B cell (primary cell): Measurements from ENCODE around the gene ERVK3-1. TPM values are rescaled to one million over a fixed set of nuclear protein-coding genes. Genes with fewer than 3 reads are reported as not detected.

Experiments used
- ATAC-seq: fragments of 200-7000 bp; cut with Tn5 transposase; one replicate; pipeline ENCODE4 v1.10.0; 2021; ENCODE audit warnings: low read depth, mild to moderate bottlenecking, moderate number of reproducible peaks, moderate library complexity
- CTCF ChIA-PET: fragments of 350-600 bp; sonication (Branson Sonifier 250); formaldehyde crosslinking; loops from one replicate; lab custom pipeline; 2021; ENCODE audit warnings: antibody characterized with exemption, inconsistent platforms; lab: Charles Lee
- POLR2A ChIA-PET: fragments of 350-600 bp; sonication (Branson Sonifier 250); formaldehyde crosslinking; loops from one replicate; lab custom pipeline; 2021; ENCODE audit warnings: antibody characterized with exemption; lab: Charles Lee
- DNase-seq: peaks from one replicate; pipeline ENCODE4 v3.0.0; 2013
- H2AFZ ChIP-seq: 2 replicates; pipeline ENCODE4 v1.6.1; 2012; ENCODE audit warnings: mild to moderate bottlenecking, low read depth, low read length; ENCODE audit not compliant: insufficient read depth, poor library complexity, severe bottlenecking
- H3K27ac ChIP-seq, 2 donors: 1 replicate in 1 of 2; 2 replicates in 1 of 2; pipeline ENCODE4 v1.5.1; 2012 to 2013; ENCODE audit warnings: low read length in 2 of 2, mild to moderate bottlenecking in 2 of 2, moderate library complexity in 1 of 2
- H3K27me3 ChIP-seq, 4 experiments: fragments of 200-600 bp in 1 of 4; sonication (generic) in 1 of 4; replicated peaks in 1 of 4; 1 replicate in 2 of 4; 2 replicates in 2 of 4; pipeline versions ENCODE4 v1.6.1 to v1.7.0; 2013 to 2016; ENCODE audit warnings: low read length in 3 of 4, mild to moderate bottlenecking in 2 of 4, mixed read lengths in 1 of 4, moderate library complexity in 1 of 4; ENCODE audit not compliant: insufficient read depth in 4 of 4, control insufficient read depth in 3 of 4; ENCODE audit errors: control extremely low read depth in 1 of 4
- H3K36me3 ChIP-seq, 2 experiments: replicated peaks in 1 of 2; 1 replicate in 1 of 2; 2 replicates in 1 of 2; pipeline versions ENCODE4 v1.6.1 to v1.7.1; 2013; ENCODE audit warnings: low read length in 1 of 2; ENCODE audit not compliant: insufficient read depth in 2 of 2, control insufficient read depth in 1 of 2; ENCODE audit errors: control extremely low read depth in 1 of 2, extremely low read depth in 1 of 2
- H3K4me1 ChIP-seq, 2 donors: fragments of 200-600 bp in 1 of 2; sonication (generic) in 1 of 2; 1 replicate in 1 of 2; 2 replicates in 1 of 2; pipeline versions ENCODE4 v1.5.1 to v1.6.1; 2013 to 2017; ENCODE audit warnings: low read length in 2 of 2; ENCODE audit not compliant: control insufficient read depth in 2 of 2, insufficient read depth in 2 of 2
- H3K4me2 ChIP-seq: replicated peaks from 2 replicates; pipeline ENCODE3; 2012; ENCODE audit warnings: mild to moderate bottlenecking, low read depth, low read length; ENCODE audit not compliant: poor library complexity, severe bottlenecking
- H3K4me3 ChIP-seq, 5 experiments: fragments of 200-600 bp in 1 of 5; sonication (generic) in 1 of 5; 1 replicate in 3 of 5; 2 replicates in 2 of 5; pipeline versions ENCODE4 v1.5.1 to v1.7.0; 2011 to 2016; ENCODE audit warnings: low read length in 4 of 5, mild to moderate bottlenecking in 4 of 5, low read depth in 2 of 5, control low read depth in 1 of 5, moderate library complexity in 1 of 5; ENCODE audit not compliant: insufficient read depth in 1 of 5; ENCODE audit errors: control extremely low read depth in 1 of 5, extremely low read depth in 1 of 5
- H3K79me2 ChIP-seq: fragments of 200-600 bp; sonication (generic); one replicate; pipeline ENCODE4 v1.6.0; 2016; ENCODE audit warnings: low read length; ENCODE audit not compliant: control insufficient read depth, insufficient read depth
- H3K9ac ChIP-seq: fragments of 200-600 bp; sonication (generic); 2 replicates; pipeline ENCODE4 v1.6.1; 2017; ENCODE audit warnings: mild to moderate bottlenecking, low read length, moderate library complexity
- H3K9me3 ChIP-seq, 3 donors: one replicate each; pipeline versions ENCODE4 v1.6.1 to v1.7.1; 2013; ENCODE audit warnings: low read length in 2 of 3; ENCODE audit not compliant: control insufficient read depth in 2 of 3, insufficient read depth in 1 of 3; ENCODE audit errors: control extremely low read depth in 1 of 3
- H4K20me1 ChIP-seq: 2 replicates; pipeline ENCODE4 v1.6.0; 2012; ENCODE audit warnings: mild to moderate bottlenecking, low read length; ENCODE audit not compliant: insufficient read depth, control insufficient read depth, poor library complexity, severe bottlenecking
- H3K27ac Mint-ChIP-seq: one replicate; pipeline ENCODE4 v1.8.0; 2021; ENCODE audit warnings: mixed read lengths
- H3K27me3 Mint-ChIP-seq: one replicate; pipeline ENCODE4 v1.8.0; 2021; ENCODE audit warnings: mixed read lengths
- H3K4me1 Mint-ChIP-seq: one replicate; pipeline ENCODE4 v1.8.0; 2021; ENCODE audit warnings: mixed read lengths
- H3K4me3 Mint-ChIP-seq: one replicate; pipeline ENCODE4 v1.8.0; 2021; ENCODE audit warnings: mixed read lengths
- H3K9me3 Mint-ChIP-seq: one replicate; pipeline ENCODE4 v1.8.0; 2022; ENCODE audit warnings: mixed read lengths; ENCODE audit not compliant: insufficient read depth
- EZH2 ChIP-seq: IDR thresholded peaks from 2 replicates; pipeline ENCODE4 v1.6.1; 2012; ENCODE audit warnings: borderline replicate concordance, low read depth, mild to moderate bottlenecking, moderate library complexity, low read length; ENCODE audit not compliant: insufficient read depth, poor library complexity, severe bottlenecking
- WGBS: methylation state at CpG from one replicate; pipeline ENCODE4 v1.1.5; 2013; ENCODE audit warnings: missing lambda C conversion rate; ENCODE audit not compliant: insufficient coverage; 5-methylcytosine and 5-hydroxymethylcytosine counted together
- intact Hi-C: fragments of 100-400 bp; cut with micrococcal nuclease; formaldehyde crosslinking; loops from one replicate; pipeline ENCODE4 v1.10.0; 2022
- polyA plus RNA-seq: library from polyadenylated mRNA; depleted of rRNA; stranded (reverse); fragments of >200 nt; gene quantifications from 2 replicates; pipeline ENCODE4 v1.2.3, GENCODE V29; 2012
- total RNA-seq, 2 donors: library from RNA; stranded (reverse); fragments of 120-200 nt in 1 of 2; gene quantifications; 1 replicate in 1 of 2; 2 replicates in 1 of 2; pipeline versions ENCODE4 v1.2.3 to v1.2.4, GENCODE V29; 2013 to 2022
- TF ChIP-seq, protein P1 (sequence below): fragments of 200-600 bp; IDR thresholded peaks from one replicate; pipeline ENCODE4 v1.8.0; 2022; ENCODE audit warnings: antibody characterized with exemption, mild to moderate bottlenecking

The ERVK3-1 gene
- total and polyA plus RNA-seq, 2 donors (not counting 1 experiment from before 2014, with no cell fraction given), result 79.0 to 80.7 TPM

DNA sequence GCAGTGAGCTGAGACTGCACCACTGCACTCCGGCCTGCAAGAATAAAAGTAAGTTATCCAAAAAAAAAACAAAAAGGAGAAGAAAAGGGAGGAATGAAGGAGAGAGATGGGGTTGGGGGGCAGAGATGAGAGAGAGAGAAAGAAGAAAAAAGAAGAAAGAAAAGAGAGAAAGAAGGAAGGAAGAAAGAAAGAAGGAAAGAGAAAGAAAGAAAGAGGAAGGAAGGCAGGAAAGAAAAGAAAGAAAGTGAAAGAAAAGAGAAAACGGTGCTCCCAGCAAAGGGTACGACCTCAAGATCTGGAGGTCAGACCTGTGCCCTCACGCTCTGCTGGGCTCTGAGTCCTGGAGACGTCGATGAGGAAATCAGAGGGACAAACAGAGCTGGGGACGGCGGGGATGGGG, 44.4 kb downstream of the ERVK3-1 start:
- intact Hi-C loops, result loop anchor here (5.0 kb wide), 1 partner anchor 58 kb away; the partner anchor contains the start of gene ZNF584
- H3K9me3 ChIP-seq, result no peaks in the 10 kb centered on the region
- Mint-ChIP-seq H3K27ac (peak overlapping the region; percentile 41), H3K9me3 (no peaks in the 10 kb centered on the region), H3K4me1 (peaks cover 33% of the 10 kb centered on the region), H3K4me3 (peak overlapping the region; percentile 73), H3K27me3 (no peaks in the 10 kb centered on the region)
- peaks cover 6% of the 10 kb centered on the region for H4K20me1 ChIP-seq
- peaks cover 11% of the 10 kb centered on the region for H3K79me2 ChIP-seq
- H3K4me2 ChIP-seq, result peak overlapping the region; percentile 41
- H3K36me3 ChIP-seq, result no peaks in the 10 kb centered on the region
- ChIA-PET CTCF (interaction anchor here (1.8 kb wide), 1 partner anchor 12 kb away, joined by 4 read pairs; the partner anchor contains the start of gene ZNF497), POLR2A (interaction anchor here (0.7 kb wide), 1 partner anchor 11 kb away, joined by 4 read pairs; no protein-coding TSS in a partner anchor)
- H3K27ac ChIP-seq, result no peak overlapping the region
- peak overlapping the region in 1 of 5 experiments; percentile 27 for H3K4me3 ChIP-seq
- peaks cover 16 to 28% of the 10 kb centered on the region in 2 donors for H3K4me1 ChIP-seq
- no peak for ATAC-seq
- no peaks in the 10 kb centered on the region for H3K27me3 ChIP-seq
- no peak overlapping the region for H2AFZ ChIP-seq
- 63% methylated on average over 7 of the region's 8 CpGs for WGBS
- no peak for DNase-seq
- TF ChIP-seq, protein P1, sequence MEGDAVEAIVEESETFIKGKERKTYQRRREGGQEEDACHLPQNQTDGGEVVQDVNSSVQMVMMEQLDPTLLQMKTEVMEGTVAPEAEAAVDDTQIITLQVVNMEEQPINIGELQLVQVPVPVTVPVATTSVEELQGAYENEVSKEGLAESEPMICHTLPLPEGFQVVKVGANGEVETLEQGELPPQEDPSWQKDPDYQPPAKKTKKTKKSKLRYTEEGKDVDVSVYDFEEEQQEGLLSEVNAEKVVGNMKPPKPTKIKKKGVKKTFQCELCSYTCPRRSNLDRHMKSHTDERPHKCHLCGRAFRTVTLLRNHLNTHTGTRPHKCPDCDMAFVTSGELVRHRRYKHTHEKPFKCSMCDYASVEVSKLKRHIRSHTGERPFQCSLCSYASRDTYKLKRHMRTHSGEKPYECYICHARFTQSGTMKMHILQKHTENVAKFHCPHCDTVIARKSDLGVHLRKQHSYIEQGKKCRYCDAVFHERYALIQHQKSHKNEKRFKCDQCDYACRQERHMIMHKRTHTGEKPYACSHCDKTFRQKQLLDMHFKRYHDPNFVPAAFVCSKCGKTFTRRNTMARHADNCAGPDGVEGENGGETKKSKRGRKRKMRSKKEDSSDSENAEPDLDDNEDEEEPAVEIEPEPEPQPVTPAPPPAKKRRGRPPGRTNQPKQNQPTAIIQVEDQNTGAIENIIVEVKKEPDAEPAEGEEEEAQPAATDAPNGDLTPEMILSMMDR, result no peak
- no peak for TF ChIP-seq EZH2
- H3K9ac ChIP-seq, result no peak overlapping the region

DNA sequence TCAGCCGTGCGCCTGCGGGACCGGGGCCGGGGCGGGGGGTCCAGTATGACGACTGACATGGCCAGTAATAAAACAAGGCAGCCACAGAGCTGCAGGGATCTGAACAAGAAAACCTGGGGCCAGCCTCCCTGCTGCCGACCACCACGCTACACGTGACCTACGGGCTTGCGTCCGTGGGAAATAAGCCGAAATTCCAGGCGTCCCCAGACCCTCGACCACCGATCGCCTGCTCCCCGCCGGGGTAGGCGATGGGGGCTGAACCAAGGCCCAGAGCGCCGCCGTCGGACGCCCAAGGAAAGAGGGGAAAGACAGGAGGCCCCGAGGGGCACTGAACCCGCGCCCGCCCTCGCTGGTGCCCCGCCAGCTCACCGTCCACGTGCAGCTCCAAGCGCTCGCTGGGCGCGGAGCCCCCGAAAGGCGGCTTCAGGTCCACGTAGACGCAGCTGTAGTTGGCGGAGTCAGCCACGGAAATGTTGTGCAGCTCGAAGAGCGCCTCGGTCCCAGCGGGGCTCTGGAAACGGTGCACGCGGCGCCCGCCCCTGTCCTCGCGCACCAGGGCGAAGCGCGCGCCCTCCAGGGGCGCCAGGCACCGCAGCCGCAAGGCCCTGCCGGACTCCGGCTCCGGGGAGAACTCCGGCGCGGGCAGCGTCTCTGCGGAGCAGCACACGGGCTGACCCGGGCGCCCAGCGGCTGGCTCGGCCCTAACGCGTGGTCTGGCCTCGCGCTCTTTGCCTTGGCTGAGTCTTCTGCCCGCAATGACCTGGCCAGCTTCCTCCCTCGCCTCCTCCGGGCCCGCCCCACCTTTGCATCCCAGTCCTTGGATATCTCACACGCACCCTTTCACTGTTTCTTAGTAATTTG, 45.1 kb downstream of the ERVK3-1 start:
- POLR2A ChIA-PET, result no interaction called here
- peaks cover 16 to 28% of the 10 kb centered on the region in 2 donors for H3K4me1 ChIP-seq
- H3K4me1 Mint-ChIP-seq, result peaks cover 33% of the 10 kb centered on the region
- no peak for DNase-seq
- H3K9ac ChIP-seq, result no peak overlapping the region
- ATAC-seq, result no peak
- peak overlapping the region; percentile 41 for H3K4me2 ChIP-seq
- WGBS, result 66% methylated on average over 77 of the region's 84 CpGs
- H3K36me3 ChIP-seq, result no peaks in the 10 kb centered on the region
- H3K9me3 ChIP-seq, result no peaks in the 10 kb centered on the region
- no peak overlapping the region for H2AFZ ChIP-seq
- CTCF ChIA-PET, result interaction anchor here (1.8 kb wide), 1 partner anchor 12 kb away, joined by 4 read pairs; the partner anchor contains the start of gene ZNF497
- TF ChIP-seq, protein P1, result no peak
- TF ChIP-seq EZH2, result no peak
- H3K27ac Mint-ChIP-seq, result no peak overlapping the region
- intact Hi-C loops, result no loop called here
- H3K9me3 Mint-ChIP-seq, result no peaks in the 10 kb centered on the region
- peak overlapping the region; percentile 41 for H3K4me3 Mint-ChIP-seq
- H3K79me2 ChIP-seq, result peaks cover 11% of the 10 kb centered on the region
- H3K27ac ChIP-seq, result no peak overlapping the region
- H3K4me3 ChIP-seq, result peak overlapping the region in 1 of 5 experiments; percentile 27
- no peaks in the 10 kb centered on the region for H3K27me3 ChIP-seq
- no peaks in the 10 kb centered on the region for H3K27me3 Mint-ChIP-seq
- peaks cover 6% of the 10 kb centered on the region for H4K20me1 ChIP-seq
